Loucy (cell line): ENCODE data around the gene PSMC3IP.
"Not testable (repeated sequence)": the region's sequence is repeated elsewhere in the genome, so short reads cannot be mapped to it uniquely, and the experiment has no call there.

Source experiments
- H2AFZ ChIP-seq: fragments of 200-600 bp; sonication (generic); 2 replicates; pipeline ENCODE4 v1.6.0; 2016; ENCODE audit warnings: antibody characterized with exemption, mild to moderate bottlenecking, low read length, moderate library complexity
- H3F3A ChIP-seq: fragments of 200-600 bp; 2 replicates; pipeline ENCODE4 v1.6.0; 2016; ENCODE audit warnings: antibody characterized with exemption, low read depth, mild to moderate bottlenecking
- H3K27me3 ChIP-seq: fragments of 200-600 bp; sonication (generic); 2 replicates; pipeline ENCODE4 v1.6.1; 2014; ENCODE audit warnings: low read length, mild to moderate bottlenecking; ENCODE audit not compliant: insufficient read depth, poor library complexity, severe bottlenecking
- H3K36me3 ChIP-seq: fragments of 200-600 bp; sonication (generic); 2 replicates; pipeline ENCODE4 v1.6.1; 2016; ENCODE audit warnings: low read length; ENCODE audit not compliant: insufficient read depth
- H3K4me1 ChIP-seq: fragments of 200-600 bp; sonication (generic); 2 replicates; pipeline ENCODE4 v1.5.1; 2014; ENCODE audit warnings: low read length, mild to moderate bottlenecking; ENCODE audit not compliant: insufficient read depth, poor library complexity, severe bottlenecking
- H3K4me2 ChIP-seq: fragments of 200-600 bp; sonication (generic); 2 replicates; pipeline ENCODE4 v1.6.0; 2014; ENCODE audit warnings: antibody characterized with exemption, low read length, low read depth, mild to moderate bottlenecking; ENCODE audit not compliant: poor library complexity, severe bottlenecking
- H3K4me3 ChIP-seq: fragments of 200-600 bp; sonication (generic); 2 replicates; pipeline ENCODE4 v1.5.1; 2014; ENCODE audit warnings: low read length, mild to moderate bottlenecking, mixed read lengths; ENCODE audit not compliant: poor library complexity, severe bottlenecking
- H3K79me2 ChIP-seq: fragments of 200-600 bp; sonication (generic); 2 replicates; pipeline ENCODE4 v1.6.1; 2014; ENCODE audit warnings: low read length; ENCODE audit not compliant: insufficient read depth
- H3K9ac ChIP-seq: fragments of 200-600 bp; sonication (generic); 2 replicates; pipeline ENCODE4 v1.6.0; 2014; ENCODE audit warnings: mild to moderate bottlenecking, low read depth, low read length, moderate library complexity; ENCODE audit not compliant: poor library complexity, severe bottlenecking
- H3K9me2 ChIP-seq: fragments of 200-600 bp; sonication (generic); replicated peaks from 2 replicates; pipeline ENCODE4 v1.6.1; 2016; ENCODE audit warnings: low read depth, low read length, mixed read lengths
- H3K9me3 ChIP-seq: fragments of 200-600 bp; sonication (generic); 2 replicates; pipeline ENCODE4 v1.6.1; 2014; ENCODE audit warnings: mild to moderate bottlenecking, antibody characterized with exemption, low read length, low read depth; ENCODE audit not compliant: insufficient read depth
- H4K20me1 ChIP-seq: fragments of 200-600 bp; sonication (generic); 2 replicates; pipeline ENCODE4 v1.6.0; 2014; ENCODE audit warnings: antibody characterized with exemption, low read length, mild to moderate bottlenecking; ENCODE audit not compliant: insufficient read depth, poor library complexity, severe bottlenecking
- EZH2phosphoT487 ChIP-seq: fragments of 200-600 bp; IDR thresholded peaks from 2 replicates; pipeline ENCODE4 v1.6.1; 2018; ENCODE audit warnings: antibody characterized with exemption, mild to moderate bottlenecking, moderate library complexity, borderline replicate concordance
- TF ChIP-seq, protein P1 (sequence below): fragments of 200-600 bp; sonication (generic); conservative IDR thresholded peaks from 2 replicates; pipeline ENCODE4 v1.5.1; 2014; ENCODE audit warnings: mild to moderate bottlenecking, antibody characterized with exemption, low read length

Gene PSMC3IP

DNA sequence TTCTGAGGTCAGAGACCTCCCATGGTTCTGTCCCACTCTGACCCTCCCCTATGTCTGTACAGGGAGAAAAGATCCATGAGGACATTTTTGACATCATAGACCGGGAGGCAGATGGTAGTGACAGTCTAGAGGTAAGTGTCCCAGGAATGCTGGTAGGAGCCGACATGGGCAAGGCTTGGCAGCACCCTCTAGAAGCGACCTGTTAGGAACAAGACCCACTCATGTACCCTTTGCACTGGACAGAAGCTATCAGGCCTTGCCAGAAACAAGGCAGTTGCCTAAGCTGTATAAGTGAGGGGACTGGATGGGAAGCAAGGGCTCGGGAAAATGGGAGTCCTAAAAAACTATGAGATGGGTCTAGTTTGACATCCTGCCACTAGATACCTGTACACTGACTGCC, 34.5 kb upstream of the PSMC3IP start:
- no peaks in the 10 kb centered on the region for H3K9me3 ChIP-seq
- no peaks in the 10 kb centered on the region for H3K27me3 ChIP-seq
- no peak overlapping the region for H3K4me2 ChIP-seq
- H3K4me1 ChIP-seq, result peaks cover 10% of the 10 kb centered on the region
- no peaks in the 10 kb centered on the region for H3K9me2 ChIP-seq
- H2AFZ ChIP-seq, result no peak overlapping the region
- no peaks in the 10 kb centered on the region for H3F3A ChIP-seq
- H3K36me3 ChIP-seq, result peaks cover 31% of the 10 kb centered on the region; the same call in 1 of the 2 replicates
- H3K4me3 ChIP-seq, result no peak overlapping the region
- TF ChIP-seq, protein P1, sequence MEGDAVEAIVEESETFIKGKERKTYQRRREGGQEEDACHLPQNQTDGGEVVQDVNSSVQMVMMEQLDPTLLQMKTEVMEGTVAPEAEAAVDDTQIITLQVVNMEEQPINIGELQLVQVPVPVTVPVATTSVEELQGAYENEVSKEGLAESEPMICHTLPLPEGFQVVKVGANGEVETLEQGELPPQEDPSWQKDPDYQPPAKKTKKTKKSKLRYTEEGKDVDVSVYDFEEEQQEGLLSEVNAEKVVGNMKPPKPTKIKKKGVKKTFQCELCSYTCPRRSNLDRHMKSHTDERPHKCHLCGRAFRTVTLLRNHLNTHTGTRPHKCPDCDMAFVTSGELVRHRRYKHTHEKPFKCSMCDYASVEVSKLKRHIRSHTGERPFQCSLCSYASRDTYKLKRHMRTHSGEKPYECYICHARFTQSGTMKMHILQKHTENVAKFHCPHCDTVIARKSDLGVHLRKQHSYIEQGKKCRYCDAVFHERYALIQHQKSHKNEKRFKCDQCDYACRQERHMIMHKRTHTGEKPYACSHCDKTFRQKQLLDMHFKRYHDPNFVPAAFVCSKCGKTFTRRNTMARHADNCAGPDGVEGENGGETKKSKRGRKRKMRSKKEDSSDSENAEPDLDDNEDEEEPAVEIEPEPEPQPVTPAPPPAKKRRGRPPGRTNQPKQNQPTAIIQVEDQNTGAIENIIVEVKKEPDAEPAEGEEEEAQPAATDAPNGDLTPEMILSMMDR, result no peak
- no peak for TF ChIP-seq EZH2phosphoT487
- no peak overlapping the region for H3K9ac ChIP-seq
- peaks cover 10% of the 10 kb centered on the region for H4K20me1 ChIP-seq
- peaks cover 43% of the 10 kb centered on the region for H3K79me2 ChIP-seq

DNA sequence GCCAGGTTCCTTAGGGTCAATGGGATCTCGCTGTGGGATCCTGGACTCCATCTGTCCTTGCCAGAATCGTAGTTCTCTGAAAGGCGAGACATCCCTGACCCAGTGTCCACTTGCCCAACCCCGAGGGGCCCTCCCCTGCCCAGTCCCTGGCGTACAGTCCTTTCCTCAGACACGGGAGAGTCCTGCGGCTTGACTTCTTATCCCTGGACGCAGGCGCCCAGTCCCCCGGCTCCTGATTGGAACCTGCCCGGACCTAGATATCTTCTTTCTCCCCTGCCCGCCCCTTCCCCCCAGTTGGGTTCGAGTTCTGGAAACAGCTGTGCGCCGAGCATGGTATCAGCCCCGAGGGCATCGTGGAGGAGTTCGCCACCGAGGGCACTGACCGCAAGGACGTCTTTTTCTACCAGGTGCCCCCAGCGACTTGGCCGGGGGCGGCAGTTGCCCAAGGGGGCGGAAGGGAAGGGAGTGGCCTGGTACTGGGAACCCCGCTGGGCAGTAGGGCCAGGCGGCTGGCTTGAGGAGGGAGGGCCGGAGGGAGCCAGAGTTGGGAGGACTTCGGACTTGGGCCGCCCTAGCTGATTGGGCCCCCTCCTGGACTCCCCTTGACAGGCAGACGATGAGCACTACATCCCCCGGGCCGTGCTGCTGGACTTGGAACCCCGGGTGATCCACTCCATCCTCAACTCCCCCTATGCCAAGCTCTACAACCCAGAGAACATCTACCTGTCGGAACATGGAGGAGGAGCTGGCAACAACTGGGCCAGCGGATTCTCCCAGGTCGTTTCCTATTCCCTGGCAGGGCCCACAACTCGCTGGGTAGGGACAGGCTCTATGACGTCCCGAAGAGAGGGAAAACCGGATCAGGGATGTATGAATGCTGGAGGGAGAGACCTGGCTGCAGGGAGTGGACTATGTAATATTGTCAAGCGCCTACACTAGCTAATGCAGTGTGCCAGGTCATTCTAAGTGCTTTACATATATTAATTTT, 32.6 kb upstream of the PSMC3IP start:
- H3K79me2 ChIP-seq, result peaks cover 62% of the 10 kb centered on the region

GRCh38 chr17:42609182-42609813, 31.8 kb upstream of the PSMC3IP start, which contains the start of the genes RETREG3 and TUBG1:
RETREG3 (minus strand) TSS chr17:42609374; CDS start chr17:42609324, 50 bp downstream.
TUBG1 (plus strand) TSS chr17:42609683; CDS start chr17:42609738, 55 bp downstream.
- Histone ChIP-seq H3K9ac (peak within 1 kb of the TSS; percentile 86), H3K9me2 (no peaks in the 10 kb centered on the region), H4K20me1 (peaks cover 18% of the 10 kb centered on the region), H3K9me3 (no peaks in the 10 kb centered on the region), H3K4me3 (peak within 1 kb of the TSS; percentile 90), H3K36me3 (peaks cover 18% of the 10 kb centered on the region; the same call in 1 of the 2 replicates), H3K4me2 (peak within 1 kb of the TSS; percentile 75), H3K4me1 (peaks cover 22% of the 10 kb centered on the region), H3K79me2 (peaks cover 71% of the 10 kb centered on the region), H2AFZ (peak within 1 kb of the TSS; percentile 77), H3F3A (no peaks in the 10 kb centered on the region), H3K27me3 (no peaks in the 10 kb centered on the region)
- TF ChIP-seq, protein P1, result peak; percentile 26; the same call in 1 of the 2 replicates
- TF ChIP-seq EZH2phosphoT487, result no peak

More for the DNA sequence above, 32.6 kb upstream of the PSMC3IP start:
- H3K9ac ChIP-seq, result peak overlapping the region; percentile 86
- peak overlapping the region; percentile 90 for H3K4me3 ChIP-seq
- peak overlapping the region; percentile 56 for H2AFZ ChIP-seq
- H3K4me1 ChIP-seq, result peaks cover 15% of the 10 kb centered on the region
- H3K4me2 ChIP-seq, result peak overlapping the region; percentile 74
- not testable (repeated sequence) for H3K9me3 ChIP-seq, H3K9me2 ChIP-seq, H3F3A ChIP-seq, H3K27me3 ChIP-seq
- peaks cover 14% of the 10 kb centered on the region for H4K20me1 ChIP-seq
- H3K36me3 ChIP-seq, result peaks cover 26% of the 10 kb centered on the region; the same call in 1 of the 2 replicates
